Glomerular visceral epithelial cell (primary cell): ENCODE data around the gene EOMES.

ENCODE experiments used
- DNase-seq: peaks from one replicate; pipeline ENCODE4 v3.0.0-alpha.2; 2016; ENCODE audit errors: extremely low spot score

Gene EOMES

GRCh38 chr3:27680517-27681246 is 41.4 kb downstream of the EOMES start:
- DNase-seq, result no peak

- DNase-seq, result no peak
Observed at GRCh38 chr3:27679691-27680090, 42.4 kb downstream of the EOMES start.

GRCh38 chr3:27678234-27678633 is 43.9 kb downstream of the EOMES start:
- DNase-seq, result no peak

GRCh38 chr3:27677565-27677964 is 44.6 kb downstream of the EOMES start:
- DNase-seq, result peak; percentile 21

- DNase-seq, result no peak
Observed at GRCh38 chr3:27675287-27675686, 46.8 kb downstream of the EOMES start.

GRCh38 chr3:27673701-27674100 is 48.4 kb downstream of the EOMES start:
- DNase-seq, result no peak

GRCh38 chr3:27671101-27671500 is 51.0 kb downstream of the EOMES start:
- peak; percentile 18 for DNase-seq

- no peak for DNase-seq
Observed at GRCh38 chr3:27670619-27671018, 51.5 kb downstream of the EOMES start.

- peak; percentile 39 for DNase-seq
Observed at GRCh38 chr3:27669591-27669990, 52.5 kb downstream of the EOMES start.

- DNase-seq, result no peak
Observed at GRCh38 chr3:27667751-27668150, 54.4 kb downstream of the EOMES start.

GRCh38 chr3:27666708-27667107 is 55.4 kb downstream of the EOMES start:
- peak; percentile 44 for DNase-seq

GRCh38 chr3:27666272-27666671 is 55.9 kb downstream of the EOMES start:
- DNase-seq, result no peak
